GM21367 (cell line): ENCODE data around the gene AP3S1.
A peak's percentile ranks its signal among the peaks of the same experiment; 100 is the strongest.
"Not testable (repeated sequence)": the region's sequence is repeated elsewhere in the genome, so short reads cannot be mapped to it uniquely, and the experiment has no call there.

Experiments used
- ATAC-seq: cut with Tn5 transposase; IDR thresholded peaks from one replicate; pipeline ENCODE4 v1.9.1; 2021; ENCODE audit not compliant: unreplicated experiment

Gene AP3S1

DNA sequence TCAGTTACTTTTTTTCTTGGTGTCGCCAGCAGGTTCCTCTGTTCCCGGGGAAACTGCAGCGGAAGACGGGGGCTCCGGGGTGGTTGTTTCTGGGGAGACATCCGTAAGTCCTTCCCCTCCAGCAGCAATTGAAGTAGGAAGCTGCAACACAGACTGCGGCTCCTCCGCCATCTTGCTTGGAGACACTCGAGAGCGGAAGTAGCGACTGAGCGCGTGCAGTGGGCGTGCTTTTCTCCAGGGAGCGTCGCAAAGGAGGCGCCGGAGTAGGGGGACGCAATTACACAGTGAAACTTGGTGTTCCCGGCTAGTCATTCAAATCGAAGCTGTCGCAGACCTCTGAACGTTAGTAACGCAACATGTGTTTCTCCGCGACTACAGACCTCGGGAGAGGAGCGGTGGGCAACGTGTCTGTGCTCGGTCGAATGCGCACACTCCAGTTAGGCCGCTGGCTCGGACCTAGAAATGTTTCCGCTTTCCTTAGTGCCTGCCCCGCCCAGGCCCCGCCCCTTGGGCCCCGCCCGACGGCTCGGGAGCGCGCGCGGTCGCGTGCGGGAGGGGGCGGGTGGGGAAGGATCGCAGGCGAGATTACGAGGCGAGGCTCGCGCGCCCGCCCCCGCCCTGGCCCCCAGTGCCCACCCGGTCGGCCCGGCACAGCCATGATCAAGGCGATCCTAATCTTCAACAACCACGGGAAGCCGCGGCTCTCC, at the start of gene AP3S1, which contains the start of gene ATG12:
Gene AP3S1 (plus strand): TSS at position 554 of the 707 bp plus-strand sequence. CDS start 103 bp downstream, at position 657.
Gene ATG12 (minus strand): TSS at position 184 of the 707 bp plus-strand sequence. CDS start 13 bp downstream, at position 171.
- ATAC-seq, result peak; percentile 80

DNA sequence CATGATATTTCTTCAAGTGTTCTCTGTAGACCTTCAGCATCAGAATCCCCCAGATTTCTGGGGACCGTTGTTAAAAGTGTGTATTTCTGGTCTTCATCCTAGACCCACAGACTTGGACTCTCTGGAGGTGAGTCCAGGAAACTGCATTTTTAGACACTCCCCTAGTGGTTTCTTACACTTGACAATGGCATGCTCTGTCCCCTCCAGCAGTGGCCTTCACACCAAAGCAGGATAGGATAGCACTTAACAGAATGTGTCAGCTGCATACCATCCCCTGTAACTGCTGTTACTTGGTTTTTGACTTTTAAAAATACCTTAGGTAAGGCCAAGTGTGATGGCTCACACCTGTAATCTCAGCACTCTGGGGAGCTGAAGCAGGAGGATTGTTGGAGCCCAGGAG, 46.0 kb upstream of the AP3S1 start:
- no peak for ATAC-seq

- no peak for ATAC-seq
Measured at GRCh38 chr5:115796656-115797055, 45.1 kb upstream of the AP3S1 start.

- ATAC-seq, result no peak
Measured at GRCh38 chr5:115798252-115798651, 43.5 kb upstream of the AP3S1 start.

DNA sequence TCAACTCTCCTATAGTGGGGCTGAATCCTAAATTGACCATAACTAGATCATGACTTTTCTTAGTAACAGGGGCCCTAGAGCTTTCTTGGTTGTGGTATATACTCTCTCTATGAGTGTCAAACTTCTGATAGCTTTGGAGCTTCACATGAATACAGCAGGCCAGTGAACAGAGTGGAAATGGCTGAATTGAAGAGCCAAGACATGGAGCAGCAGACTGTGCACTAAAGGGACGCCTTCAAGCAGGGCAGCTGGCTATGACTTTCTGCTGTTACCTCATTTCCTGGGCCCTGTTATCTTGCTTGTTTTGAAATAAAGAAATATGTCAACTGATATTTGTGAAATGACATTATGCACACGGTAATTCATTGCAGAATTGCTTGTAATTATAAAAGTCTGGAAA, 41.6 kb upstream of the AP3S1 start:
- no peak for ATAC-seq

- ATAC-seq, result no peak
Measured at GRCh38 chr5:115801152-115801551, 40.6 kb upstream of the AP3S1 start.

DNA sequence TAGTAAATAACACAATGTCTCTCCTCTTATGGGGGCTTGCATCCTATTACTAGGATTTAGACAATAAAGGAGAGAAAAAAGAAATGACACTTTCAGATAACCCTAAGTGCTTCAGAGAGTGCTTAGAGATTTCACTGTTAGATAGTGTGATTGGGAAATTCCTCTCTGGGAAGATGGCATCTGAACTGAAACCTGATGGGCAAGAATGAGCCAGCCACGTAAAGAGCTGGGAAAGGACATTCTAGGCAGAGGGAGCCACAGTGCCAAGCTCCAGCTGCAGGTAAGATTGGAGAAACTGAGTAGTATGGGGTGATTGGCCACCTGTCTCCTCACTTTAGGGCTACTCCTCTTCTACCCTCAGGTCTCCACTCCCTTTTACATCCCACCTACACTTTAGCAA, 39.8 kb upstream of the AP3S1 start:
- ATAC-seq, result no peak

GRCh38 chr5:115806986-115807653, 34.6 kb upstream of the AP3S1 start:
- ATAC-seq, result no peak

DNA sequence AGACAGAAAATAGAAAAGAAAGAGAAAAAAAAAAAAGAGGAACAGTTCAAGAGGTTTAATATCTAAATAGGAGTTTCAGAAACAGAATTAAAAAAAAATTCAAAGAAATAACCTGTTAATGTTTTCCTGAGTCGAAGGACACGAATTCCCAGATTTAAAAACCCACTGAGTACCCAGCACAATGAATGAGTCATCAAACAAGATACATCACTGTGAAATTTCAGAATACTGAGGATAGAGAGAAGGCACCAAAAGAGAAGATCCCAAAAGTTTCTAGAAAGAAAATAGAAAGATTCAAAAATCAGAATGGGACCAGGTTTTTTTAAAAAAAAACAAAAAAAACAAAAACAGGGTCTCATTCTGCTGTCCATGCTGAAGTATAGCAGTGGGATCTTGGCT, 34.1 kb upstream of the AP3S1 start:
- ATAC-seq, result no peak

DNA sequence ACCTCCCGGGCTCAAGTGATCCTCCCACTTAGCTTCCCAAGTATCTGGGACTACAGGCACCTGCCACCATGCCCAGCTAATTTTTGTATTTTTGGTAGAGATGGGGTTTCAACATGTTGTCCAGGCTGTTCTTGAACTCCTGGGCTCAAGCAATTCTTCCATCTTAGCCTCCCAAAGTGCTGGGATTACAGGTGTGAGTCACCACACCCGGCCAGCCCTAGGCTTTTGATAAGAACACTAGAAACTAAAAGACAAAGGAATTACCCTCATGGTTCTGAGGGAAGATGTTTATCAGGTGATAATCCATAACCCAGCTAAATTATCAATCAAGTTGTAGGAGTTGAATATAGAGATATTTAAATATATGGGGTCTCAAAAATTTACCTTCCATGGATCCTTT, 33.7 kb upstream of the AP3S1 start:
- not testable (repeated sequence) for ATAC-seq

DNA sequence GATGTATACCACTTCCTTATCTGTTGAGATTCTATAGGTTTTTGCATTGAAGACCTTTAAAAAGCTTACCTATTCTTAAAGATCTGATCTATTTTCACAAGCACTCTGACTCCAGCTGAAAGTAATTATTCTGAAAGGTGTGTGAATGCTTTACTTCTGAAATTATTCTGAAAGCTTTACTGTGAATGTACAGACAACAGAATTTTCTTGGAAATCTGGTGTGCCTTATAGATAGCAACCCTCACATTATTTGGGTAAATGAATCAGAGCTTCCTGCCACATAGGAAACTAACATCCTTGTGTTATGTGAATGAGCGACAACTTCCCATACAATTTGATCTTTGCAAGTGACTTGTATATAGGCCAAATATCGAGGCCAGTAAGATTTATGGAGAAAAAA, 31.8 kb upstream of the AP3S1 start:
- ATAC-seq, result no peak

GRCh38 chr5:115810761-115811160, 31.0 kb upstream of the AP3S1 start:
- no peak for ATAC-seq

- no peak for ATAC-seq
Measured at GRCh38 chr5:115811406-115811805, 30.3 kb upstream of the AP3S1 start.

- no peak for ATAC-seq
Measured at GRCh38 chr5:115812372-115812771, 29.4 kb upstream of the AP3S1 start.

DNA sequence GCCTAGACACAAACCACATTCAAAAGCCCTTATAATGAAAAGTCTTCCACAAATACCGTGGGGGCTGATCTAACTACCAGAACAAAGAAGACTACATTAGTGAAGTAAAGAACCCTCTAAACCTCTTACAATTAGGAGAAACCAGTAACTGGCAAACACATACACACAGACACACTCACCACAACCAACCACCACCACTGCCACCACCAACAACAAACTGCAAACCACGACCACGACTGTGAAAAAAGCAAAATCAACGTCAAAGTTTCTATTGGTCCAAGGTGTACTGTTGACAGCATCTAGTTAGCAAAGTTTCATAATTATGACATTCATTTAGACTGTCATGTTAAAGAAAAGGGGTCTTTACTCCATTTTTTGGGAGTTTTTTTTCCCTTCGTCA, 28.0 kb upstream of the AP3S1 start:
- no peak for ATAC-seq

GRCh38 chr5:115815006-115815692, 26.6 kb upstream of the AP3S1 start:
- ATAC-seq, result no peak

GRCh38 chr5:115815693-115816225, 26.0 kb upstream of the AP3S1 start:
- no peak for ATAC-seq

DNA sequence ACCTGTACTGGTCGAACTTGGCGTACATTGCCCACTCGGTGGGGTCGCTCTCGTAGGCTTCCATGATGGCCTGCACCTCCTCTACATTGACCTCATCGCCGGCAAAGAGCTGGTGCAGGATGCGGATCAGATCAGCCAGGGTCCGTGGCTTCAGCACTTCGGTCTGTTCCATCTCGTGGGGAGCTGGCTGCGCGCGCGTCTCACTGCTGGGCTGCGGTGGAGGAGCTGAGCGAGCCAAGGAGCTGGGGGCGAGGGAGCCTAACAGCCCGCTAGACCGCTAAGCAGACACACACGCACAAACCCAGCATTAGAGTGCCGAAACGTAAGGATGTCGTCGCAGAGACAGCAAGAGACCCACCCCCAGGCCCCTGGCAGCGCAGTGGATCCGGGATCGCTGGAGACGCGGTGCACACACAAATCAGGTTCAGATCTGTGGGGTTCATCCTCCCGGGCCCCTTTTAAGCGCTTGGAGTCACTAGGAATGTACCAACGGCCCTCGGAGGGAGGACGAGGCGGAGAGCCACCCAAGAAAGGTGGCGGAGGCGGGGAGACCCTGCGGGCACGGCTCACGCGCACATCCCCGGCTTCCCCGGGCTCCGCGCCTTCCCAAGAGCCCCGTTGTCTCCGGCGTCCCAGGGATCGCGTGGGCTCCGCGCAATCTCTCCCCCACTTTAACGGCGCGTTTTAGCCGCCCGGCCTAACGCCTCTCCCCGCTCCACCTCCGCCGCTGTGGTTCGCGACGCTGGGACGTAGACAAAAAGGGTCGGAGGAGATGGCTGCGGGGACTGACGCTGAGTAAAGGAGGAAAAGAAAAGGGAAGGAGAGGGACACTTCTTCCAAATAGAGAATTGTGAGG, 25.3 kb upstream of the AP3S1 start, which contains the start of gene CDO1:
Gene CDO1 (minus strand): TSS at position 434 of the 856 bp plus-strand sequence. CDS start 262 bp downstream, at position 172.
- ATAC-seq, result no peak

- no peak for ATAC-seq
Measured at GRCh38 chr5:115817386-115817785, 24.3 kb upstream of the AP3S1 start.

- no peak for ATAC-seq
Measured at GRCh38 chr5:115818821-115819220, 22.9 kb upstream of the AP3S1 start.

DNA sequence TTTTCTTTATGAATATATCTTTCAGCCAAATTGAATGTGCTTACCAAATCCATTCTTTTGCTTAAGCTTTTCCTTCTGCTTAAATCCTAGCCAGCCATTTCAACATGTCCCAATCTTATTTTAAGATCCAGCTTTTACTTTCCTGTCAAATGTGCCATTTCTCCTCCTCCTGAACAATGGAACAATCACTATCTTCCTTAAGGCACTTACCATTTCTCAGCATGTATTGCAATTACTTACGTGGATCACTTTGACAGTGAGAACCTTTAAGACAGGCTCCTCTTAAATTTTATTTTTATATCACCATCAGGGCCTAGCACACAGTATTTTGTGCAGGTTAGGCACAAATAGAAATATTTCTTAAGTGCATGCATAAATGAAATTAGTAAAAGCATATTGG, 20.9 kb upstream of the AP3S1 start:
- no peak for ATAC-seq
